Thyroid gland (tissue), 4 donors: ENCODE measurements around the gene ZNF594. TPM values are rescaled to one million over a fixed set of nuclear protein-coding genes. Genes with fewer than 3 reads are reported as not detected.

Source experiments
- DNase-seq, 2 donors: peaks; one replicate each; pipeline ENCODE4 v3.0.0-alpha.2; 2019
- H3K27ac ChIP-seq, 3 donors: fragments of 200-600 bp; sonication (generic); 1 replicate in 2 of 3; 2 replicates in 1 of 3; pipeline ENCODE4 v1.5.1; 2016 to 2019; ENCODE audit warnings: mild to moderate bottlenecking in 1 of 3, moderate library complexity in 1 of 3
- H3K27me3 ChIP-seq: fragments of 200-600 bp; sonication (generic); one replicate; pipeline ENCODE4 v1.5.1; 2019
- H3K36me3 ChIP-seq, 2 donors: fragments of 200-600 bp; sonication (generic); one replicate each; pipeline ENCODE4 v1.5.1; 2016 to 2019
- H3K4me1 ChIP-seq, 2 donors: fragments of 200-600 bp; sonication (generic); one replicate each; pipeline ENCODE4 v1.5.1; 2017 to 2019
- H3K4me3 ChIP-seq, 3 donors: fragments of 200-600 bp; sonication (generic); replicated peaks in 1 of 3; 1 replicate in 2 of 3; 2 replicates in 1 of 3; pipeline ENCODE4 v1.5.1; 2016; ENCODE audit warnings: mild to moderate bottlenecking in 1 of 3
- H3K9me3 ChIP-seq: fragments of 200-600 bp; sonication (generic); one replicate; pipeline ENCODE4 v1.5.1; 2017
- POLR2A ChIP-seq, 2 donors: fragments of 450-650 bp; IDR thresholded peaks; one replicate each; pipeline ENCODE4 v1.6.1; 2017; ENCODE audit warnings: antibody characterized with exemption in 2 of 2, mild to moderate bottlenecking in 2 of 2, moderate library complexity in 1 of 2
- WGBS, 2 donors: methylation state at CpG; one replicate each; pipeline ENCODE4 v1.1.5; 2017; 5-methylcytosine and 5-hydroxymethylcytosine counted together
- intact Hi-C: fragments of 100-400 bp; cut with DNase I; formaldehyde crosslinking; loops from one replicate; pipeline ENCODE4 v1.15.1; 2023
- total RNA-seq, 4 donors: library from RNA; depleted of rRNA; stranded (reverse); fragments of >200 nt; gene quantifications; one replicate each; pipeline ENCODE4 v1.2.3, GENCODE V29; 2016
- TF ChIP-seq, protein P1 (sequence below), 6 experiments: fragments of 200-600 bp in 3 of 6; fragments of 450-650 bp in 3 of 6; sonication (generic) in 3 of 6; IDR thresholded peaks; one replicate each; pipeline ENCODE4 v1.5.1; 2016 to 2019; ENCODE audit warnings: antibody characterized with exemption in 6 of 6, mild to moderate bottlenecking in 2 of 6, inconsistent platforms in 1 of 6, moderate library complexity in 1 of 6

The ZNF594 gene
- total RNA-seq, 4 donors from 2014 or later = 12.9 to 29.0 (median 24.2) TPM

DNA sequence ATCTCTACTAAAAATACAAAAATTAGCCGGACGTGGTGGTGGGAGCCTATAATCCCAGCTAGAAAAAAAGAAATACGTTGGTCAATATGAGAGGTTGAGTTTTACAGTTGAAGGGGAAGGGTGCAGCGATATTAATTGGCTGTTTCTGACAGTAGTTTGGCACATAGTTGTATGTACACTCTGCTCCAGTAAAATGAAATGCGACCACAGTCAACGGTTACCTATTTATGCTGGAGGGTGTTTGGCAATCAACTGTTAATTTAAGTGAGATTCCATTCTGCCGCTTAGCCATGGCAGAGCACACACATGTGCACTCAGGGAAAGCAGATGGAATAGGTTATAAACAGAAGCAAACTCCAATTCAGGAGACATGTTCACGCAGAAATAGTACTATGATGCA is 9.3 kb upstream of the ZNF594 start:
- no peaks in the 10 kb centered on the region for H3K27me3 ChIP-seq
- no peaks in the 10 kb centered on the region for H3K36me3 ChIP-seq
- H3K4me3 ChIP-seq = no peak overlapping the region
- 92 to 94% methylated on average over 8 of the region's 8 CpGs for WGBS, 2 donors
- DNase-seq = no peak
- TF ChIP-seq, protein P1, sequence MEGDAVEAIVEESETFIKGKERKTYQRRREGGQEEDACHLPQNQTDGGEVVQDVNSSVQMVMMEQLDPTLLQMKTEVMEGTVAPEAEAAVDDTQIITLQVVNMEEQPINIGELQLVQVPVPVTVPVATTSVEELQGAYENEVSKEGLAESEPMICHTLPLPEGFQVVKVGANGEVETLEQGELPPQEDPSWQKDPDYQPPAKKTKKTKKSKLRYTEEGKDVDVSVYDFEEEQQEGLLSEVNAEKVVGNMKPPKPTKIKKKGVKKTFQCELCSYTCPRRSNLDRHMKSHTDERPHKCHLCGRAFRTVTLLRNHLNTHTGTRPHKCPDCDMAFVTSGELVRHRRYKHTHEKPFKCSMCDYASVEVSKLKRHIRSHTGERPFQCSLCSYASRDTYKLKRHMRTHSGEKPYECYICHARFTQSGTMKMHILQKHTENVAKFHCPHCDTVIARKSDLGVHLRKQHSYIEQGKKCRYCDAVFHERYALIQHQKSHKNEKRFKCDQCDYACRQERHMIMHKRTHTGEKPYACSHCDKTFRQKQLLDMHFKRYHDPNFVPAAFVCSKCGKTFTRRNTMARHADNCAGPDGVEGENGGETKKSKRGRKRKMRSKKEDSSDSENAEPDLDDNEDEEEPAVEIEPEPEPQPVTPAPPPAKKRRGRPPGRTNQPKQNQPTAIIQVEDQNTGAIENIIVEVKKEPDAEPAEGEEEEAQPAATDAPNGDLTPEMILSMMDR (IDR thresholded peaks at IDR 0.05) = no peak
- TF ChIP-seq POLR2A (IDR thresholded peaks at IDR 0.05) = no peak
- no peaks in the 10 kb centered on the region for H3K9me3 ChIP-seq
- no peaks in the 10 kb centered on the region for H3K4me1 ChIP-seq
- intact Hi-C loops = no loop called here
- no peak overlapping the region for H3K27ac ChIP-seq

DNA sequence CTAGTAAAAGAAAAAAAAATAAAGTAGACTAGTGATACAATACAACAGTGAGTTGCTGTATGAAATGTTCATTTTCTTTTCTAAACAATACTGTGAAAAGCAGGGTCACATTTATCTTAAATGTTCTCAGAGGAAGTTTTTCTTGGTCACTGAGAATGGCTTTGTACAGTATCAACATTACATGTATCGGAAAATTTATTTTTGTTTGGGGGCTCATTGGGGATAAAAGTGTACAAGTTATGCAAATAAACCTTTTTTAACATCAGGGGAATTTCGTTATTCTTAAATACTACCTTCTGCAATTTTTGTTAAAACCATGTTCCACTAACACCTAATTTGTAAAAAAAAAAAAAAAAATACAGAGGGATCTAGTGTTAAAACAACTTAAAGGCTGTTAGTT is 8.7 kb upstream of the ZNF594 start:
- WGBS, 2 donors = 69 to 70% methylated on average over 2 of the region's 2 CpGs
- Histone ChIP-seq H3K4me1 (no peaks in the 10 kb centered on the region), H3K4me3 (no peak overlapping the region), H3K36me3 (no peaks in the 10 kb centered on the region), H3K27me3 (no peaks in the 10 kb centered on the region), H3K9me3 (no peaks in the 10 kb centered on the region), H3K27ac (no peak overlapping the region)
- no peak for TF ChIP-seq POLR2A (IDR thresholded peaks at IDR 0.05)
- TF ChIP-seq, protein P1 (IDR thresholded peaks at IDR 0.05) = no peak
- no peak for DNase-seq
- intact Hi-C loops = no loop called here

DNA sequence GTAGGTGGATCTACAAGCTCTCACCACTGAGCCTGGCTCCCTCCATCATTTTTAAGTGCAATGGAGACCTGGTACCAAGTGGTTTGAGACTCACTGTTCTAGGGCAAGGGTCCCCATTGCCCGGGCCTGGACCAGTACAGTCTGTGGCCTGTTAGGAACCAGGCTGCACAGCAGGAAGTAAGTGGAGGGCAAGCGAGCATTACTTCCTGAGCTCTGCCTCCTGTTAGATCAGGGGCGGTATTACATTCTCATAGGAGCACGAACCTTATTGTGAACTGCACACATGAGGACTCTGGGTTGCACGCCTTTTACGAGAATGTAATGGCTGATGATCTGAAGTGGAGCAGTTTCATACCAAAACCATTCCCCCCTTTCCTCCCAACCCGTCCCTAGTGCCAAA is 6.8 kb upstream of the ZNF594 start:
- Histone ChIP-seq H3K27ac (no peak overlapping the region), H3K4me1 (no peaks in the 10 kb centered on the region), H3K27me3 (no peaks in the 10 kb centered on the region), H3K9me3 (no peaks in the 10 kb centered on the region), H3K4me3 (no peak overlapping the region), H3K36me3 (no peaks in the 10 kb centered on the region)
- WGBS, 2 donors = 95 to 96% methylated on average over 4 to 7 of the region's 7 CpGs
- intact Hi-C loops = no loop called here
- TF ChIP-seq, protein P1 (IDR thresholded peaks at IDR 0.05) = no peak
- TF ChIP-seq POLR2A (IDR thresholded peaks at IDR 0.05) = no peak
- no peak for DNase-seq

GRCh38 chr17:5194346-5194745 is 2.7 kb upstream of the ZNF594 start:
- intact Hi-C loops = no loop called here
- TF ChIP-seq POLR2A (IDR thresholded peaks at IDR 0.05) = no peak
- TF ChIP-seq, protein P1 (IDR thresholded peaks at IDR 0.05) = no peak
- no peaks in the 10 kb centered on the region for H3K27me3 ChIP-seq
- peaks cover 0 to under 1% of the 10 kb centered on the region in 2 donors for H3K36me3 ChIP-seq
- H3K9me3 ChIP-seq = no peaks in the 10 kb centered on the region
- DNase-seq = no peak
- WGBS, 2 donors = 87 to 96% methylated on average over 2 of the region's 2 CpGs
- peaks cover 7 to 13% of the 10 kb centered on the region in 2 donors for H3K4me1 ChIP-seq
- no peak overlapping the region for H3K27ac ChIP-seq
- H3K4me3 ChIP-seq = no peak overlapping the region

DNA sequence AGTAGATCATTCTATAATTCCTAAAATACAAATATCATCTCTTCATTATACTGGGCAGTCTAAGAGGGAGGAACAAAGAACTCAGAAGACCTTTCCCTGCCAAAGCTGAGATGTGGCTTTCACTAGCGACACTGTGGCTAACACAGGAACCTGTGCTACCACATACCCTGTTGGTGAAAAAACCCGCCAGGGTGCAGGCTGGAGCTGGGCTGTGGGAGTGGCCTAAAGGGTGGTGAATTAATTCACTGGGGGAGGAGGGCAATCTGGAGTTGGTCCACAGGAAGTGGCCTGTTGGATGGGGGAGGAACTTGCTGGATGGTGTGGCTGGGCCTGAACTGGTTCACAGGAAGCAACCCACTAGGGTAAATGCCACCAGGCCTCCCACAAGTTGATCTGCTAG is 7.4 kb downstream of the ZNF594 start:
- Histone ChIP-seq H3K27ac (no peak overlapping the region), H3K27me3 (no peaks in the 10 kb centered on the region), H3K4me1 (no peaks in the 10 kb centered on the region), H3K4me3 (no peak overlapping the region), H3K9me3 (peaks cover 25% of the 10 kb centered on the region), H3K36me3 (peaks cover 5 to 9% of the 10 kb centered on the region in 2 donors)
- no peak for DNase-seq
- intact Hi-C loops = no loop called here
- 95 to 96% methylated on average over 2 of the region's 2 CpGs for WGBS, 2 donors
- no peak for TF ChIP-seq POLR2A (IDR thresholded peaks at IDR 0.05)
- TF ChIP-seq, protein P1 (IDR thresholded peaks at IDR 0.05) = no peak
